ENCODE data around the gene C9orf72.

DNA sequence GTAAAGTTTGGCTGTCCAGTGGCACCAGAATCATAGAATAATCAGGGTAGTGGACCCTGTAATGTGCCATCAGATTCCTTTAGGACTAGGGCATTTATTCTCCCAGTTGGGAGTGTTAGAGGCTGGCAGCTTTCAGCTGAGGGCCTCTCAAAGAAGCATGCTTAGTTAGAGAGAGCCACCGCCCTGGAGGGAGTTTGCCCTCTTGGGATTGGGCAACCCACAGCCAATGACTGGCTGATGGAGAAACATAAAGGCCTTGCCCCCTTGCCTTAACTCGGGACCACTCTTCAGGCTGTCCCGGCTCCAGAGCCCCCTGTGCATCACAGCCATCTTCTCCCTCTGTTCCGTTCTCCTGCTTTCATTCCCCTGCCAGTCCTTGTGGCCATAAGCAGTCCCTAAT lies 69.7 kb downstream of the C9orf72 start:
- no peak for TF ChIP-seq ZNF451 (CRISPR knock-in tag; IDR thresholded peaks at IDR 0.05)
- TF ChIP-seq CHD2 (IDR thresholded peaks at IDR 0.05; ENCODE audit: low read depth, low read length) = no peak
- TF ChIP-seq CEBPB (IDR thresholded peaks at IDR 0.05; ENCODE audit: borderline replicate concordance, low read depth, low read length) = no peak
- TF ChIP-seq, protein P1, sequence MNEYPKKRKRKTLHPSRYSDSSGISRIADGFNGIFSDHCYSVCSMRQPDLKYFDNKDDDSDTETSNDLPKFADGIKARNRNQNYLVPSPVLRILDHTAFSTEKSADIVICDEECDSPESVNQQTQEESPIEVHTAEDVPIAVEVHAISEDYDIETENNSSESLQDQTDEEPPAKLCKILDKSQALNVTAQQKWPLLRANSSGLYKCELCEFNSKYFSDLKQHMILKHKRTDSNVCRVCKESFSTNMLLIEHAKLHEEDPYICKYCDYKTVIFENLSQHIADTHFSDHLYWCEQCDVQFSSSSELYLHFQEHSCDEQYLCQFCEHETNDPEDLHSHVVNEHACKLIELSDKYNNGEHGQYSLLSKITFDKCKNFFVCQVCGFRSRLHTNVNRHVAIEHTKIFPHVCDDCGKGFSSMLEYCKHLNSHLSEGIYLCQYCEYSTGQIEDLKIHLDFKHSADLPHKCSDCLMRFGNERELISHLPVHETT (CRISPR knock-in tag; conservative IDR thresholded peaks at IDR 0.05) = no peak
- TF ChIP-seq ZFP91 (CRISPR knock-in tag; IDR thresholded peaks at IDR 0.05; ENCODE audit: borderline replicate concordance) = no peak
- no peak for TF ChIP-seq TBP (CRISPR knock-in tag; IDR thresholded peaks at IDR 0.05)
- TF ChIP-seq KDM5A (IDR thresholded peaks at IDR 0.05; ENCODE audit: borderline replicate concordance, low read length) = no peak
- TF ChIP-seq ZFP37 (CRISPR knock-in tag; IDR thresholded peaks at IDR 0.05; ENCODE audit: borderline replicate concordance) = no peak
- no peak for TF ChIP-seq NR3C1 (CRISPR knock-in tag; IDR thresholded peaks at IDR 0.05)
- TF ChIP-seq MIER2 (CRISPR knock-in tag; IDR thresholded peaks at IDR 0.05) = no peak
- no peak for TF ChIP-seq CTCF (CRISPR knock-in tag; IDR thresholded peaks at IDR 0.05)
- no peak for TF ChIP-seq TBL1XR1 (IDR thresholded peaks at IDR 0.05; ENCODE audit: borderline replicate concordance, low read length, partially characterized antibody)
- TF ChIP-seq HNF4G (IDR thresholded peaks at IDR 0.05; ENCODE audit: borderline replicate concordance, low read depth, low read length) = no peak
- TF ChIP-seq HNF4G (CRISPR knock-in tag; IDR thresholded peaks at IDR 0.05; ENCODE audit: borderline replicate concordance, low read depth) = no peak

Measured in HepG2 (cell line).